Psoas muscle (tissue), 8 donors: ENCODE results near the gene TNNC2. TPM values are rescaled to one million over a fixed set of nuclear protein-coding genes. Genes with fewer than 3 reads are reported as not detected.

Source experiments
- ATAC-seq, 4 donors: fragments of 200-7000 bp; cut with Tn5 transposase; one replicate each; pipeline ENCODE4 v1.9.1; 2020; ENCODE audit warnings: moderate library complexity in 3 of 4, mild to moderate bottlenecking in 2 of 4
- DNase-seq, 2 donors: peaks; one replicate each; pipeline ENCODE4 v3.0.0-alpha.2; 2020
- H3K27ac ChIP-seq: fragments of 200-600 bp; one replicate; pipeline ENCODE4 v1.8.0; 2022
- H3K27me3 ChIP-seq, 3 donors: fragments of 200-600 bp in 1 of 3; one replicate each; pipeline versions ENCODE4 v1.6.1 to v1.8.0; 2013 to 2022; ENCODE audit warnings: low read length in 2 of 3, mild to moderate bottlenecking in 2 of 3, moderate library complexity in 1 of 3; ENCODE audit not compliant: insufficient read depth in 3 of 3
- H3K36me3 ChIP-seq, 2 donors: fragments of 200-600 bp in 1 of 2; one replicate each; pipeline versions ENCODE4 v1.6.1 to v1.8.0; 2013 to 2022; ENCODE audit warnings: low read depth in 1 of 2, mild to moderate bottlenecking in 1 of 2, moderate library complexity in 1 of 2; ENCODE audit not compliant: insufficient read depth in 1 of 2
- H3K4me1 ChIP-seq: fragments of 200-600 bp; one replicate; pipeline ENCODE4 v1.8.0; 2022
- H3K4me3 ChIP-seq: fragments of 200-600 bp; one replicate; pipeline ENCODE4 v1.8.0; 2022; ENCODE audit warnings: mild to moderate bottlenecking
- H3K9me3 ChIP-seq: fragments of 200-600 bp; one replicate; pipeline ENCODE4 v1.8.0; 2022
- CTCF ChIP-seq: fragments of 200-600 bp; IDR thresholded peaks from one replicate; pipeline ENCODE4 v1.8.0; 2022; ENCODE audit warnings: antibody characterized with exemption
- WGBS, 3 donors: extraction: QIAGEN DNeasy Blood & Tissue Kit; methylation state at CpG; one replicate each; pipeline versions ENCODE4 v1.1.6 to v1.1.7; 2013; 5-methylcytosine and 5-hydroxymethylcytosine counted together
- intact Hi-C, 2 donors: fragments of 100-400 bp; cut with DNase I; formaldehyde crosslinking; loops; one replicate each; pipeline versions ENCODE4 v1.11.0 to v1.14.2; 2022
- polyA plus RNA-seq, 3 donors: library from polyadenylated mRNA; stranded (reverse); fragments of 200-250 nt; gene quantifications; one replicate each; pipeline ENCODE4 v1.2.3, GENCODE V29; 2013
- total RNA-seq, 4 donors: library from RNA; stranded (reverse); fragmentation: NEBNext Ultra II Directional in 2 of 4; extraction: Animal tissue kit (Norgen Biotek cat#: 25700) in 2 of 4; gene quantifications; one replicate each; pipeline versions ENCODE4 v1.2.1 to v1.2.4, GENCODE V29; 2021 to 2023
- donor health status: healthy with polysubstance abuse.
- donor health status: DM: no; HTN: no; CAD: no; lungs with moderate emphysema.
- donor health status: Bipolar disorder and iron deficiency.
- donor health status: healthy.
- donor health status: DM: yes; HTN: yes; CAD: no.
- donor health status: DM: no; HTN: no; CAD: no.
- donor health status: DM: no; HTN: no; CAD: no.
- donor health status: DM: yes; HTN: yes; CAD: no.

Gene TNNC2
- total and polyA plus RNA-seq, 7 donors = 1,390 to 10,677 (median 3,158) TPM

- intact Hi-C loops = no loop called here
- ATAC-seq = no peak
Observed at GRCh38 chr20:45867819-45868176, 40.7 kb upstream of the TNNC2 start.

GRCh38 chr20:45867136-45867818 is 40.2 kb upstream of the TNNC2 start:
- no peak overlapping the region for H3K4me3 ChIP-seq
- no peak for TF ChIP-seq CTCF
- ATAC-seq = no peak
- H3K27me3 ChIP-seq = no peaks in the 10 kb centered on the region
- intact Hi-C loops = no loop called here
- H3K4me1 ChIP-seq = no peaks in the 10 kb centered on the region
- 90 to 92% (median 90%) methylated on average over 6 of the region's 6 CpGs for WGBS, 3 donors
- no peak for DNase-seq
- H3K27ac ChIP-seq = no peak overlapping the region
- no peaks in the 10 kb centered on the region for H3K9me3 ChIP-seq
- no peaks in the 10 kb centered on the region for H3K36me3 ChIP-seq

More at GRCh38 chr20:45867819-45868176, 40.7 kb upstream of the TNNC2 start:
- H3K36me3 ChIP-seq = no peaks in the 10 kb centered on the region
- no peaks in the 10 kb centered on the region for H3K4me1 ChIP-seq
- no peaks in the 10 kb centered on the region for H3K9me3 ChIP-seq
- TF ChIP-seq CTCF = no peak
- H3K27ac ChIP-seq = no peak overlapping the region
- no peaks in the 10 kb centered on the region for H3K27me3 ChIP-seq
- no peak for DNase-seq
- H3K4me3 ChIP-seq = no peak overlapping the region

GRCh38 chr20:45866454-45866853 is 39.3 kb upstream of the TNNC2 start:
- intact Hi-C loops = no loop called here
- Histone ChIP-seq H3K4me3 (no peak overlapping the region), H3K27me3 (no peaks in the 10 kb centered on the region), H3K9me3 (no peaks in the 10 kb centered on the region), H3K36me3 (no peaks in the 10 kb centered on the region), H3K4me1 (no peaks in the 10 kb centered on the region), H3K27ac (no peak overlapping the region)
- TF ChIP-seq CTCF = no peak
- WGBS, 3 donors = 90 to 93% (median 91%) methylated on average over 5 of the region's 5 CpGs
- DNase-seq (no peak), ATAC-seq (no peak)

- Histone ChIP-seq H3K27ac (no peak overlapping the region), H3K9me3 (no peaks in the 10 kb centered on the region), H3K4me1 (no peaks in the 10 kb centered on the region), H3K36me3 (no peaks in the 10 kb centered on the region), H3K4me3 (no peak overlapping the region), H3K27me3 (no peaks in the 10 kb centered on the region)
- no peak for TF ChIP-seq CTCF
- DNase-seq (no peak), ATAC-seq (no peak)
- WGBS, 3 donors = 89 to 92% (median 91%) methylated on average over 7 of the region's 7 CpGs
- intact Hi-C loops = no loop called here
Observed at GRCh38 chr20:45863543-45864470, 36.7 kb upstream of the TNNC2 start.
